GM23248 (cell line): ENCODE results near the gene PNKD. TPM values are rescaled to one million over a fixed set of nuclear protein-coding genes. Genes with fewer than 3 reads are reported as not detected.

ENCODE experiments used
- DNase-seq: peaks from one replicate; pipeline ENCODE4 v3.0.0-alpha.2; 2015
- H2AFZ ChIP-seq: fragments of 200-600 bp; sonication (generic); 2 replicates; pipeline ENCODE4 v1.6.1; 2016; ENCODE audit warnings: antibody characterized with exemption
- H3F3A ChIP-seq: fragments of 200-600 bp; sonication (generic); 2 replicates; pipeline ENCODE4 v1.6.1; 2016; ENCODE audit warnings: mild to moderate bottlenecking, antibody characterized with exemption, mixed run types; ENCODE audit not compliant: insufficient read depth
- H3K27ac ChIP-seq: fragments of 200-600 bp; sonication (generic); 2 replicates; pipeline ENCODE4 v1.5.1; 2016; ENCODE audit warnings: mild to moderate bottlenecking
- H3K27me3 ChIP-seq: fragments of 200-600 bp; sonication (generic); replicated peaks from 2 replicates; pipeline ENCODE4 v1.6.1; 2016; ENCODE audit warnings: mild to moderate bottlenecking; ENCODE audit not compliant: insufficient read depth
- H3K36me3 ChIP-seq: fragments of 200-600 bp; sonication (generic); 2 replicates; pipeline ENCODE4 v1.6.1; 2016; ENCODE audit warnings: low read depth, mild to moderate bottlenecking
- H3K4me1 ChIP-seq: fragments of 200-600 bp; sonication (generic); 2 replicates; pipeline ENCODE4 v1.6.1; 2016; ENCODE audit warnings: mild to moderate bottlenecking; ENCODE audit not compliant: insufficient read depth
- H3K4me2 ChIP-seq: fragments of 200-600 bp; sonication (generic); one replicate; pipeline ENCODE4 v1.6.1; 2016; ENCODE audit warnings: mild to moderate bottlenecking; ENCODE audit not compliant: unreplicated experiment
- H3K4me3 ChIP-seq: fragments of 200-600 bp; sonication (generic); 2 replicates; pipeline ENCODE4 v1.5.1; 2016; ENCODE audit warnings: mild to moderate bottlenecking
- H3K79me2 ChIP-seq: fragments of 200-600 bp; sonication (generic); 2 replicates; pipeline ENCODE4 v1.6.1; 2016; ENCODE audit warnings: mild to moderate bottlenecking; ENCODE audit not compliant: insufficient read depth
- H3K9ac ChIP-seq: fragments of 200-600 bp; sonication (generic); 2 replicates; pipeline ENCODE4 v1.6.1; 2016; ENCODE audit warnings: mild to moderate bottlenecking
- H3K9me2 ChIP-seq: fragments of 200-600 bp; sonication (generic); 2 replicates; pipeline ENCODE4 v1.6.1; 2016; ENCODE audit warnings: mixed run types, mild to moderate bottlenecking, moderate library complexity; ENCODE audit not compliant: insufficient read depth
- H3K9me3 ChIP-seq: fragments of 200-600 bp; sonication (generic); one replicate; pipeline ENCODE4 v1.6.1; 2017; ENCODE audit warnings: low read depth
- H4K20me1 ChIP-seq: fragments of 200-600 bp; sonication (generic); 2 replicates; pipeline ENCODE4 v1.6.0; 2016; ENCODE audit not compliant: insufficient read depth
- EZH2 ChIP-seq: fragments of 200-600 bp; sonication (generic); IDR thresholded peaks from 2 replicates; pipeline ENCODE4 v1.6.1; 2018; ENCODE audit warnings: antibody characterized with exemption, mild to moderate bottlenecking; ENCODE audit not compliant: insufficient read depth, poor library complexity, severe bottlenecking
- EZH2phosphoT487 ChIP-seq: fragments of 200-600 bp; sonication (generic); IDR thresholded peaks from 2 replicates; pipeline ENCODE4 v1.6.1; 2018; ENCODE audit warnings: antibody characterized with exemption, moderate library complexity, mild to moderate bottlenecking, low read depth; ENCODE audit not compliant: insufficient read depth
- WGBS, 2 experiments: methylation state at CpG; one replicate each; pipeline ENCODE4 v1.1.6; 2015 to 2017; ENCODE audit warnings: low lambda C conversion rate in 2 of 2, low coverage in 1 of 2; ENCODE audit errors: missing lambda C conversion rate in 2 of 2; 5-methylcytosine and 5-hydroxymethylcytosine counted together
- in situ Hi-C: fragments of 300-500 bp; cut with MboI; formaldehyde crosslinking; loops from 2 replicates; pipeline ENCODE4 v1.15.0; 2020
- polyA plus RNA-seq: library from polyadenylated mRNA; unstranded; fragments of >200 nt; fragmentation: Nextera tagmentation; extraction: Ambion mirVana; gene quantifications from 2 replicates; pipeline ENCODE4 v1.2.1, GENCODE V29; 2016
- total RNA-seq: library from RNA; depleted of rRNA; stranded (reverse); fragments of >200 nt; shearing (Covaris generic); gene quantifications from 2 replicates; pipeline ENCODE4 v1.2.3, GENCODE V29; 2014

PNKD gene
- total and polyA plus RNA-seq, 2 experiments from 2014 or later, result 28.6 to 82.7 TPM

DNA sequence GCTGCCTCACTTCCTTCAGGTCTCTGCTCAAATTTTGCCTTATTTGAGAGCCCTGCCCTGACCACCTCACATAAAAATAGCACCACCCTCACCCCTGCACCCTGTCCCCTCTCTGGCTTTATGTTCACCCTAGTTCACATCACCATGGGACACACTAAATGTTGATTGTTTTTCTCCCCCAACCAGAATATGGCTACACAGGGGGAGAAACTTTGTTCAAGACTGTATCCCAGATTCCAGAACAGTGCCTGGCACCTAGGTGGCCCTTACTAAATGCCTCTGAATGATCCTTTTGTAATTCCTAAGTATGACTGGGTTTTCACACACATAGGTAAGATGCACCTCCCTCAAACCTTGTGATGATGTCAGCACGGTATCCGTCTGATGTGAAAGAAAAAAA is 58.0 kb downstream of the PNKD start:
- 72 to 85% methylated on average over 2 of the region's 2 CpGs for WGBS, 2 experiments
- no peak overlapping the region for H2AFZ ChIP-seq
- no peak overlapping the region for H3K4me2 ChIP-seq
- H3K4me3 ChIP-seq, result no peak overlapping the region
- H3K79me2 ChIP-seq, result no peaks in the 10 kb centered on the region
- no peaks in the 10 kb centered on the region for H3F3A ChIP-seq
- no peak overlapping the region for H3K9ac ChIP-seq
- no peak for DNase-seq
- no peaks in the 10 kb centered on the region for H3K36me3 ChIP-seq
- no peaks in the 10 kb centered on the region for H3K27me3 ChIP-seq
- in situ Hi-C loops, result no loop called here
- H4K20me1 ChIP-seq, result no peaks in the 10 kb centered on the region
- no peak overlapping the region for H3K27ac ChIP-seq
- H3K9me2 ChIP-seq, result no peaks in the 10 kb centered on the region
- TF ChIP-seq EZH2 (no peak), EZH2phosphoT487 (no peak)
- no peaks in the 10 kb centered on the region for H3K9me3 ChIP-seq
- H3K4me1 ChIP-seq, result peaks cover 5% of the 10 kb centered on the region; the same call in 1 of the 2 replicates

DNA sequence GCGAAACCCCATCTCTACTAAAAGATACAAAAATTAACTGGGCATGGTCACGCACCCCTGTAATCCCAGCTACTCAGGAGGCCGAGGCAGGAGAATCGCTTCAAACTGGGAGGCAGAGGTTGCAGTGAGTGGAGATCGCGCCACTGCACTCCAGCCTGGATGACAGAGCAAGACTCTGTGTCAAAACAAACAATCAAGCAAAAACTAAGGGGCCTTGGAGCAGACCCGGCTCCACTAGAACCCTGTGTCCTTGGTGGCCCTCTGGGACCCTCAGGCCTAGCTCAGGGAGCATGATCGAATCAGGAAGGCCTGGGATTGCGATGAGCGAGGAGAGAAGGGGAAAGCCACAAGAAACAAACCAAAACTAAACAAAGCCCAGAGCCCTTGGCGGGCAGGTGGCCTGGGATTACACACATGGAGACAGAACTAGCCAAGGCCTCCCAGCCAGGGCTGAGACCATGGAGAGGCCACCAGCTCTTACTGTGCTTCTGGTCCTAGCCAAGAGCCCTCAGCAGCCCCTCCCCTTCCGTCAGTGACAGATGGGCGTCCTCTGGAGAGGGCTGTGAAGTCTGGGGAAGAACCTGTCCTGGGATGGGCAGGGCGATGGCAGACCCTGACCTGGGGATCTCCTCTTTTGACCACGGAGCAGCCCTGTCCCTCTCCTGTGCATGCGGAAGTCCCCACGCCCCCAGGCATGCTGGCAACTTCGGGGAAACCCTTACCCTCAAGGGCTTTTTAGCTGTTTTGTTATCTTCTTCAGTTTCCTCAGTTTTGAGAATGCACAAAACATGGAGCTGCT is 58.9 kb downstream of the PNKD start:
- H2AFZ ChIP-seq, result no peak overlapping the region
- H3K4me1 ChIP-seq, result no peaks in the 10 kb centered on the region
- no peak overlapping the region for H3K9ac ChIP-seq
- H3K27ac ChIP-seq, result no peak overlapping the region
- no peak for DNase-seq
- in situ Hi-C loops, result no loop called here
- no peaks in the 10 kb centered on the region for H3K9me3 ChIP-seq
- H3K9me2 ChIP-seq, result no peaks in the 10 kb centered on the region
- H3K36me3 ChIP-seq, result no peaks in the 10 kb centered on the region
- no peak overlapping the region for H3K4me3 ChIP-seq
- no peaks in the 10 kb centered on the region for H3K79me2 ChIP-seq
- no peaks in the 10 kb centered on the region for H3K27me3 ChIP-seq
- no peak overlapping the region for H3K4me2 ChIP-seq
- WGBS, 2 experiments, result 78 to 82% methylated on average over 18 of the region's 18 CpGs
- H4K20me1 ChIP-seq, result no peaks in the 10 kb centered on the region
- TF ChIP-seq EZH2phosphoT487 (no peak), EZH2 (no peak)
- H3F3A ChIP-seq, result no peaks in the 10 kb centered on the region

DNA sequence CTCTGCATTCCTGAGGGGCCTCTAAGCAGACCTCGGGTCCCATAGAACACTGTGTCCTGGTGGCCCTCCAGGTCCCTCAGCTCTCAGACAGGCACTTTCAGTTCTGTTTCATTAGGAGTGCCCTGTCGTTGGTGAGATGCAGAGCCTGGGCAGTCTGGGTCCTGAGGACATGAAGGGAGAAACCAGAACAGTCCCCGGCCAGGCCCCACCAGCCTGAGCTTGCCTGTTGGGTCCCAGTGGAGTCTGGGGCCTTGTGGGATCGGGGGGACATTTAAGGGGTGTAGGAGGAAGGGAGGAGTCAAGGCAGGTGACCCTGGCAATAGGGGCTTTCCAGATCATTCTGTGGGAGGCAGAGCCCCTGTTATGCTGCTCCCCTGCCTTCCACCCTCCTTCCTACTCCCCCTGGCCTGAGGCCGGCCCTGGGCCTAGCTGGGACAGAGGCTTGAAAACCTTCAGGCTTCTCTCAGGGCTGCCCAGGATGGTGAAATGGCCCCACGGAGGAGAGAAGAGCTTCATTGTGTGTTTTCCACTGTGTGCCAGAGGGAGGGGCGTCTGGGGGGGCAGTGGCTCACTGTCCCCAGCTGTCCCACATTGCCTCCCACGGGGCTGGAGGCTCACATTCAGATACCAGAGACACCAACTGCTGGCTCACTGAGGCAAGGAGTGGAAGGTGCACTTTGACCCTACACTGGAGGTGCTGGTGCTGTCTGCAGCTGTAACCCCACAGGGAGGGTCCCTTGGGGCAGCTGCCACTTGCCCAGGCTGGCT is 59.7 kb downstream of the PNKD start:
- Histone ChIP-seq H3K9ac (no peak overlapping the region), H3K9me2 (no peaks in the 10 kb centered on the region), H3K27ac (no peak overlapping the region), H2AFZ (no peak overlapping the region), H3K79me2 (no peaks in the 10 kb centered on the region), H3F3A (no peaks in the 10 kb centered on the region), H3K36me3 (no peaks in the 10 kb centered on the region), H3K4me1 (no peaks in the 10 kb centered on the region), H3K4me2 (no peak overlapping the region), H3K27me3 (no peaks in the 10 kb centered on the region), H3K4me3 (no peak overlapping the region), H3K9me3 (no peaks in the 10 kb centered on the region), H4K20me1 (no peaks in the 10 kb centered on the region)
- 57 to 60% methylated on average over 8 of the region's 8 CpGs for WGBS, 2 experiments
- TF ChIP-seq EZH2phosphoT487 (no peak), EZH2 (no peak)
- no peak for DNase-seq
- in situ Hi-C loops, result no loop called here

DNA sequence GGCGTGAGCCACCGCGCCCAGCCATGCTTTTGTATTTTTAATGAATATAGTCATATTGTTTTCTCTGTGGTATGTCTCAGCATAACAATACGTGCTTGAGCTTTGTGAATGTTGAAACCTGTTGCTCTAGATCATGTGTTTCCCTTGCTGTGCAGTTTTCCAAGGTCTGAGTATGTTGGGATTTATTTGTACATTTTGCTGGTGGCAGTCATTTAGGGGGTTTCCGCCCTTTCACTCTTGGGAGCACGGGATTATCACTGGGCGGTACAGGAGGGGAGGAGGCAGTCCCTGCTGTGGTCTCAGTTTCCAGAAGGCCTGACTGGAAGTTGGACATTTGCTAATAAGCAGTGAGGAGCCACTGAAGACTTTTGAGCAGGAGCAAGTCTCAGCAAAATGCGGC is 61.4 kb downstream of the PNKD start:
- no peaks in the 10 kb centered on the region for H3K4me1 ChIP-seq
- no peaks in the 10 kb centered on the region for H3K9me2 ChIP-seq
- WGBS, 2 experiments, result 81 to 82% methylated on average over 8 of the region's 8 CpGs
- in situ Hi-C loops, result no loop called here
- H3K27ac ChIP-seq, result no peak overlapping the region
- H3K4me3 ChIP-seq, result no peak overlapping the region
- H3K36me3 ChIP-seq, result no peaks in the 10 kb centered on the region
- no peaks in the 10 kb centered on the region for H3K27me3 ChIP-seq
- no peaks in the 10 kb centered on the region for H4K20me1 ChIP-seq
- TF ChIP-seq EZH2 (no peak), EZH2phosphoT487 (no peak)
- no peaks in the 10 kb centered on the region for H3K9me3 ChIP-seq
- no peak for DNase-seq
- no peaks in the 10 kb centered on the region for H3F3A ChIP-seq
- no peak overlapping the region for H3K4me2 ChIP-seq
- H3K79me2 ChIP-seq, result no peaks in the 10 kb centered on the region
- H3K9ac ChIP-seq, result no peak overlapping the region
- H2AFZ ChIP-seq, result no peak overlapping the region
